DMS 273 treated with DMSO at 0.1 percent for 48 hours (cell line): ENCODE measurements around the gene NACAD.
"Not testable (repeated sequence)": the region's sequence is repeated elsewhere in the genome, so short reads cannot be mapped to it uniquely, and the experiment has no call there.

Experiments used
- DNase-seq: peaks from one replicate; lab custom pipeline; 2025; lab: John Stamatoyannopoulos, UW

Gene NACAD

GRCh38 chr7:45055594-45056219, 33.1 kb downstream of the NACAD start:
- DNase-seq = no peak

GRCh38 chr7:45055016-45055415, 33.8 kb downstream of the NACAD start:
- DNase-seq = no peak

- no peak for DNase-seq
These were observed 34.3 kb downstream of the NACAD start for GRCh38 chr7:45054442-45054841.

GRCh38 chr7:45053941-45054340, 34.8 kb downstream of the NACAD start:
- no peak for DNase-seq

GRCh38 chr7:45053401-45053800, 35.4 kb downstream of the NACAD start:
- no peak for DNase-seq

- DNase-seq = peak; percentile 89
These were observed 36.8 kb downstream of the NACAD start for GRCh38 chr7:45052011-45052410.

GRCh38 chr7:45050198-45050597, 38.6 kb downstream of the NACAD start:
- no peak for DNase-seq

GRCh38 chr7:45048748-45049147, 40.0 kb downstream of the NACAD start:
- DNase-seq = no peak

- DNase-seq = no peak
These were observed 44.4 kb downstream of the NACAD start for GRCh38 chr7:45044338-45044737.

GRCh38 chr7:45039106-45039505, 49.7 kb downstream of the NACAD start:
- DNase-seq = no peak

- DNase-seq = no peak
These were observed 50.9 kb downstream of the NACAD start for GRCh38 chr7:45037876-45038275.

- no peak for DNase-seq
These were observed 52.0 kb downstream of the NACAD start for GRCh38 chr7:45036796-45037195.

- DNase-seq = no peak
These were observed 52.5 kb downstream of the NACAD start for GRCh38 chr7:45036317-45036716.

GRCh38 chr7:45035893-45036292, 52.9 kb downstream of the NACAD start:
- DNase-seq = no peak

- no peak for DNase-seq
These were observed 53.4 kb downstream of the NACAD start for GRCh38 chr7:45035371-45035770.

- DNase-seq = not testable (repeated sequence)
These were observed 54.1 kb downstream of the NACAD start for GRCh38 chr7:45034710-45035109.

- no peak for DNase-seq
These were observed 54.9 kb downstream of the NACAD start for GRCh38 chr7:45033931-45034290.

GRCh38 chr7:45033261-45033930, 55.4 kb downstream of the NACAD start:
- no peak for DNase-seq

GRCh38 chr7:45032421-45032820, 56.3 kb downstream of the NACAD start:
- DNase-seq = no peak

GRCh38 chr7:45031829-45032228, 56.9 kb downstream of the NACAD start:
- no peak for DNase-seq
